VCaP (cell line): ENCODE measurements around the gene NBPF1.
A peak's percentile ranks its signal among the peaks of the same experiment; 100 is the strongest.
"Not testable (repeated sequence)": the region's sequence is repeated elsewhere in the genome, so short reads cannot be mapped to it uniquely, and the experiment has no call there.

Experiments used
- H3K27ac ChIP-seq: fragments of 450-650 bp; 2 replicates; pipeline ENCODE4 v1.5.1; 2017
- TF ChIP-seq, protein P1 (sequence below): fragments of 450-650 bp; conservative IDR thresholded peaks from 2 replicates; pipeline ENCODE4 v1.5.1; 2017; ENCODE audit warnings: mild to moderate bottlenecking, moderate library complexity

Gene NBPF1

DNA sequence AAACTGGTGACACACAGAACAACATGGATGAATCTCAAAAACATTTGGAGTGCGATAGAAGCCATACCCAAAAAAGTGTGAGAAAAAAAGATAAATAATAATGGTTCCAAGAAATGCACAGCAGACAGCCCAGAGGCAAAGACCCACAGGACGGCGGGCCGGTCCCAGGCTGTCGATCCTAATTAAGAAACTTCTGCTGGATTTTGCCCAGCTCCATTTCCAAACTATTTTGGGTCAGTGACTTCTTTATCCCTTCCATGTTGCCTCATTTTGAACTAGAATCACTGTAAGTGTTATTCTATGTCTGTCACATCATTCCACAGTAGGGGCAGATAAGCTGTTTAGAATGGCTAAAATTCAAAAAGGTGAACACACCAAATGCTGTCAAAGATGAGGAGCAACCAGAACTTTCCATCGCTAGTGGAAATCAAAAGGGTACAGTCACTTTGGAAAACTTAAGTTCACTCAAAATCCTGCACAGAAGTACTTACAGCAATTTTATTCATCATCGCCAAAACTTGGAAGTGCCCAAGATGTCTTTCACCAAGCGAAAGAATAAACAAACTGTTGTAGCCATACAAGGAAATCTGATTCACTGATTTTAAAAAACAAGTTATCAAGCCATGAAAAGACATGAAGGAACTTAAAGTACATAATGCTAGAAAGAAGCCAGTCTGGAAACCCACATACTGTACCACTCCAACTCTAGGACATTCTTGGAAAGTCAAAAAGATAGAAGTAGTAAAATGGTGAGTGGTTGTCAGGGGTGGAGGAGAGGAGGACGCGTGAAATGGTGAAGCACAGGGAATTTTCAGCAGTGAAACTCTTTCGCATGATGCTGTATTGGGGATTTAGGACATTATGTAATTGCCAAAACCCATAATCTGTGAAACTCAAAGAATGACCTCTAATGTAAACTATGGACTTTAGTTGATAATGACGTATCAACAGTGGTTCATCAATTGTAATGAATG, 7.5 kb downstream of the NBPF1 start:
- H3K27ac ChIP-seq, result peak overlapping the region; percentile 75
- TF ChIP-seq, protein P1, sequence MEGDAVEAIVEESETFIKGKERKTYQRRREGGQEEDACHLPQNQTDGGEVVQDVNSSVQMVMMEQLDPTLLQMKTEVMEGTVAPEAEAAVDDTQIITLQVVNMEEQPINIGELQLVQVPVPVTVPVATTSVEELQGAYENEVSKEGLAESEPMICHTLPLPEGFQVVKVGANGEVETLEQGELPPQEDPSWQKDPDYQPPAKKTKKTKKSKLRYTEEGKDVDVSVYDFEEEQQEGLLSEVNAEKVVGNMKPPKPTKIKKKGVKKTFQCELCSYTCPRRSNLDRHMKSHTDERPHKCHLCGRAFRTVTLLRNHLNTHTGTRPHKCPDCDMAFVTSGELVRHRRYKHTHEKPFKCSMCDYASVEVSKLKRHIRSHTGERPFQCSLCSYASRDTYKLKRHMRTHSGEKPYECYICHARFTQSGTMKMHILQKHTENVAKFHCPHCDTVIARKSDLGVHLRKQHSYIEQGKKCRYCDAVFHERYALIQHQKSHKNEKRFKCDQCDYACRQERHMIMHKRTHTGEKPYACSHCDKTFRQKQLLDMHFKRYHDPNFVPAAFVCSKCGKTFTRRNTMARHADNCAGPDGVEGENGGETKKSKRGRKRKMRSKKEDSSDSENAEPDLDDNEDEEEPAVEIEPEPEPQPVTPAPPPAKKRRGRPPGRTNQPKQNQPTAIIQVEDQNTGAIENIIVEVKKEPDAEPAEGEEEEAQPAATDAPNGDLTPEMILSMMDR, result no peak

DNA sequence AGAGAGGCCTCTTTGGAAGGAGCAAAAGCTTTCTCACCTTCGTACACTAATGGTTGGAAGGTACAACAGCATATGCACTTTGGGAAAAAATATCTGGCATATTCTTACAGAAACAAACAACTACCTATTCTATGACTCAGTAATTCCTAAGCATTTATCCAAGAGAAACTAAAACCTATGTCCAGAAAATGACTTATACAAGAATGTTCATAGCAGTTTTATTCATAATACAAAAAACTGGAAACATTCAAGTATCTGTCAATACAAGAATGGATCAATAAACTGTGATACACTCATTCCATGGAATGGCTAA, 8.2 kb downstream of the NBPF1 start:
- TF ChIP-seq, protein P1, result no peak
- peak overlapping the region; percentile 75 for H3K27ac ChIP-seq

DNA sequence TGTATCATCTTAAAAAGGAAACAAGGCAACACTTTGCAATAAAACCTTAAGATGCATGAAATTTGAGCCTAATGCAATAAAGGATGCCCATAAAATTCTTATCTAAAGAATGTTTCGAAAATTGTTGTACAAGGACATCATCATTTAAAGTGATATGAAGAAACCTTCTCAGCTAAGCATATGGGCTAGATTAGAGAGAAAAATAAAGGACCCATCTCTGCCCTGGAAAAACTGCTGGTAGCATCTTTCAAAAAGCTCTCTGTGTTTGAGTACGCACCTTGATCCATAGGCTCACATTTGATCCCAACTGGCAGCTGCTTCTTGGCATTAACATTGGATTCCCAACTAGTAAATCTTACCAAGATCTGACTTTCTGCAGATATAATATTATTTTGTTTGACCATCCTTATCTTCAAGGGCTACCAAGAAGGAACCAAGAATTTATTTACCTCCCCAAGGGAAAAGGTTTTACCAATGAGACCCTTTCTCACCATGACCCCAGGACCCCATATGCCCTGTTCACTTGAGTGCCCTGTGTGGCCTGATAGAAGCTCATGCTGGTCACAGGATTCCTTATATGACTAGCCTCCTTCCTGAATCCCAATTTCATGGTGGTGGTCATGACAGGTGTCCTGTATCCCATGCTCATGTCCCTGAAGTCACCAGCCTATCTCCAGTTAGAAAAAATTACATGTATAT, 8.7 kb downstream of the NBPF1 start:
- peak overlapping the region; percentile 75 for H3K27ac ChIP-seq

DNA sequence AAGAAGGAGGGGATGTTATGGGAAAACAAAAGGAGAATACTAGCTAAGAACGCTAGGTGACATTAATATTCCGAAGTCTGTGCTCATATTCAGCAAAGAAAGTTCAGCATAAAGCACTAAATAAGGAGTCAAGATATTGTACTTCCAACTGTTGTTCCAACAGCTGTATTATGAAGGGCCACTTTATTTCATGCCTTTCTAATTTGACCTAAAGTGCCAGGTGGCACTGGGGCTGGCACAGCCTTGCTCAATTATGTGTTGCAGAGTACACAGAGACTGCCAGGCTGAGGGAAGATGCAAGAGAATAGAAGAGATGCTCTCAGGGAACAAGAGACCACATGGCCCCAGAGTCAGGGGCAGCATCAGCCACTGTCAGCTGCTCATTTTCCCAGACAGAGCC, 9.7 kb downstream of the NBPF1 start:
- H3K27ac ChIP-seq, result not testable (repeated sequence)

DNA sequence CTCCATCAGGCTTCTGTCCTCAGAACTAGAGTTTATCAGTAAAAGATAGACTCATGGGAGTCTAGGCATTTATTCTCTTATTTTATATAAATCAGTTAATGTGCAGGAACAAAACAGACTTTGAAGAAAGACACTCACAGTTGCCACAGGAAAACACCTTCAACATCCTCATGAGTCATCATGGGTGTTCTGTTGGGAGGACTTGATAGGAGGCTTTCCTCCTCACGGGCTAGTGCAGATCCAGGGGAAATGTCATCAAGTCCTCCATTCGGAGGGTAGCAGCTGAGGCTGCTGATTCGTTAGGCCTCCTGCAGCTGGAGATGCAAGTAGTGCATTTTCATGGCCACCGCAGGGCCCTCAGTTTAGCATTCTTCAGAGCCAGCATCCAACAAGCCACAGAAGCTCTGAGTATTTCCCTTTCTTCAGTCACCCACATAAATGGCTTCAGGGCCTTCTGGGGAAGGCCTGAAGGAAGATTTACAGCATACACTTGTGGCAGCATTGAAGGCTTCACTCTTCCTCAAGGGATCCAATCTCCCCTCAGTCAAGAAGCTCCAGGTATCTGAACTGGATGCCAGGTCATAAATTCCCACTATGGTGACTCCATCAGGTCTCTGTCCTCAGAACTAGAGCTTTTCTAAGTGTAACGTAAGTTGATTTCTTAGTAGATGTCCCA, 10.9 kb downstream of the NBPF1 start:
- not testable (repeated sequence) for H3K27ac ChIP-seq

GRCh38 chr1:16600855-16601786, 12.2 kb downstream of the NBPF1 start:
- H3K27ac ChIP-seq, result not testable (repeated sequence)

- not testable (repeated sequence) for H3K27ac ChIP-seq
These were observed 14.0 kb downstream of the NBPF1 start for GRCh38 chr1:16599326-16599725.

GRCh38 chr1:16595216-16595615, 18.1 kb downstream of the NBPF1 start:
- H3K27ac ChIP-seq, result not testable (repeated sequence)

DNA sequence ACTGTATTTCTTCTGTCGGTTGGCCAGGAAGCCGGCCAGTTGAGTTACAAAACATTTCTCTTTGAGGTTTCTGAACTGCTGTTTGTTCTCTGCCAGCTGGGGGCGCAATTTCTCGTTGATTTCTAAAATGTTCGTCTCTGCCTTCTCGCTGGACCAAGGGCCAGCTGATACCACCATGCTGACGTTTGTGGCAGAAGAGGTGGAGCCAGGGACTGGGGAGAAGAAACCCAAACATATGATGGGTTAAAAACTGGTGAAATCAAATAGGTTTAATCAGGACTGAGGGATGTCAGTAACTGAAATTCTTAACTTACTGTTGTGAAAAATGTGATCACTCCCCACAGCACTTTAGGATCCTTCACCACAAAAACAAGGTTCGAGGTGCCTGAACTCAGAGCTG, 21.5 kb downstream of the NBPF1 start:
- TF ChIP-seq, protein P1, result peak; percentile 31; the same call in 1 of the 2 replicates

DNA sequence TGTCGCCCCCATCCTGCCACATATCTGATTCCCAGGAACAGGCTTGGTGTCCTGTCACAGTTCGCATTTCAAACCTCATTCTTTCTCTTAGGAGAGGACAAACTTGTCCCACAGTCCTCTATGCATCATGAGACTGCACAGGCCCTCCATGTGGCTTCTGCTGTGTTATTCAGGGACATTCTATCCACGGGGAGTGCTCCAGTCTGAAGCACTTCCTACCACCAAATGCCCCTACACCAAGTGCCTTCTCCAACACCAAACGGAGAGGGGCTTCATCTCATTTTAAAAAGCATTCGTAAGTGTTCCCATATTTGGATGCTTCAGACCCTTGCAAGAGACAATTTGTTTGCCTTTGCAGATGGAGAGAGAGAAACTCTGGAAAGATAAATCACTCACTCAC, 25.3 kb downstream of the NBPF1 start:
- not testable (repeated sequence) for H3K27ac ChIP-seq

More for the DNA sequence above, 21.5 kb downstream of the NBPF1 start:
- not testable (repeated sequence) for H3K27ac ChIP-seq

GRCh38 chr1:16587639-16588038, 25.7 kb downstream of the NBPF1 start:
- H3K27ac ChIP-seq, result not testable (repeated sequence)

DNA sequence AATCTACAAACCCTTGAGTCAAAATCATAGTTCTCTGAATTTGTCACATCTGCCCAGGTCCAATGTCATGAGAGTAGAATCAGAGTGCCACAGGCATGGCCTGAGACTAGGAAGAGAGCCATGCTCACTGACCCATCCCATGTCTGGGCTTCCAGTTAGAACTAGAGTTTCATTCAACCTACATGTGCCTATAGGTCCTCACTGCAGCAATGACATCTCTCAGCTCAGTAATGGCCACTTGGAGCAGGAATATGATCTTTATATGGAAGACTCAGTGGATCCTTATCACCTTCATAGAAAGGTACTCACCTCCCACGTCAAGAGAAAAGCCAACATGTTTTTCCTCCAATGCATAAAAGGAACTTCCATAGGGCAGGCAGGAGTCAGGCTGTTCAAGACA, 48.0 kb downstream of the NBPF1 start:
- H3K27ac ChIP-seq, result not testable (repeated sequence)

DNA sequence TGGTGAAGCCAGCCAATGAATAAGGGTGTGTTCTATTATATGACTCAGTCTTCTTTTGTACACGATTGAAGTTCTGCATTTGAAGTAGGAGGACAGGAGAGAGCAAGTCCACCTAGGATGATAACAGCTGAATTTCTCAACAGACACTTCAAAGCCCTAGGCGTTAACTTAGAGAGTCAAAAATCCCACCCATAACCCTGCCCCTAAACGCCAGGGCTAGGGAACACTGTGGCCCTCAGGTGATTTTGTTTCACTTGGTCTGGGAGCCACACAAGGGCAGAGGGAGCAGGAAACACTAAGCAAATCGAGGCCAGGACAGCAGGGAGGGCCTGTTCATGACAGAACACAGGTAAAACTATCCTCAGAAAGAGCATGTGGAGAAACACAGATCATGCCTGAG, 52.3 kb downstream of the NBPF1 start:
- not testable (repeated sequence) for H3K27ac ChIP-seq

DNA sequence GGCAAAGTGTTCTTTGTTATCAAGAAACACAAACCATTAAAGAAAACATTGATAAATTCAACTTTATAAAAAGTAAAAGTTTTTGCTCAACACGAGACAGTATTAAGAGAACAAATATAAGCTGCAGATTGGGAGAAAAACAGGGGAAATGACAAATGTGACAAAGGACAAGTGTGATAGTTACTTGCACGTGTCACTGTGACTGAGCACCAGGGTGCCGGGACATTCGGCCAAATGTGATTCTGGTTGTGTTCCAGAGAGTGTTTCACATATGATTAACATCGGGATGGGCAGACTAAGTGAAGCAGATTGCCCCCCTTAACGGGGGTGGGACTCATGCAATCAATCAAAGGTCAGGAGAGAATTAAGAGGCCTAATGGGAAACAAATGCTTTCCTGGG, 52.9 kb downstream of the NBPF1 start:
- H3K27ac ChIP-seq, result not testable (repeated sequence)

GRCh38 chr1:16559688-16560087, 53.7 kb downstream of the NBPF1 start:
- not testable (repeated sequence) for H3K27ac ChIP-seq

- H3K27ac ChIP-seq, result not testable (repeated sequence)
These were observed 56.3 kb downstream of the NBPF1 start for GRCh38 chr1:16557034-16557433.

DNA sequence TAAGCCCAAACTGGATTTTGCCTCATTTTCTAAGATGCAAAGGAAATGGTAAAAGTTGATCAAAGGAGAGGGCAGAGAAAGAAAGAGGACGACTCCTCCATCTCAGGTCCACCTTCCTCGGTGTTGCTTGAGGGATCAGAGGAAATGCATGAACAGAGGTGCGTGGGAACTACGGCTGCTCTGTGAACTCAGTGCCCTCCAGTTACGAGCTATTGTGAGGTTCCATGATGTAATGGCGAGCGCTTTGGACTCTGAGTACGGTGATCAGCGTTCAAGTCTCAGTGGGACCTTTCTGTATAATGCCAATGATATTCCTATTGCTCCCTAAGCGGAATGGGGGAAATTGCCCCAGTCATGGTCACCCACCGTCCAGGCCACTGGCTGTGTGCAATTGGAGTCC, 60.1 kb downstream of the NBPF1 start:
- not testable (repeated sequence) for H3K27ac ChIP-seq
